DMS53 (cell line): Measurements from ENCODE around the gene RMDN3.
A peak's percentile ranks its signal among the peaks of the same experiment; 100 is the strongest.

Experiments
- DNase-seq: peaks from one replicate; lab custom pipeline; 2025; lab: John Stamatoyannopoulos, UW

Gene RMDN3, protein sequence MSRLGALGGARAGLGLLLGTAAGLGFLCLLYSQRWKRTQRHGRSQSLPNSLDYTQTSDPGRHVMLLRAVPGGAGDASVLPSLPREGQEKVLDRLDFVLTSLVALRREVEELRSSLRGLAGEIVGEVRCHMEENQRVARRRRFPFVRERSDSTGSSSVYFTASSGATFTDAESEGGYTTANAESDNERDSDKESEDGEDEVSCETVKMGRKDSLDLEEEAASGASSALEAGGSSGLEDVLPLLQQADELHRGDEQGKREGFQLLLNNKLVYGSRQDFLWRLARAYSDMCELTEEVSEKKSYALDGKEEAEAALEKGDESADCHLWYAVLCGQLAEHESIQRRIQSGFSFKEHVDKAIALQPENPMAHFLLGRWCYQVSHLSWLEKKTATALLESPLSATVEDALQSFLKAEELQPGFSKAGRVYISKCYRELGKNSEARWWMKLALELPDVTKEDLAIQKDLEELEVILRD

DNA sequence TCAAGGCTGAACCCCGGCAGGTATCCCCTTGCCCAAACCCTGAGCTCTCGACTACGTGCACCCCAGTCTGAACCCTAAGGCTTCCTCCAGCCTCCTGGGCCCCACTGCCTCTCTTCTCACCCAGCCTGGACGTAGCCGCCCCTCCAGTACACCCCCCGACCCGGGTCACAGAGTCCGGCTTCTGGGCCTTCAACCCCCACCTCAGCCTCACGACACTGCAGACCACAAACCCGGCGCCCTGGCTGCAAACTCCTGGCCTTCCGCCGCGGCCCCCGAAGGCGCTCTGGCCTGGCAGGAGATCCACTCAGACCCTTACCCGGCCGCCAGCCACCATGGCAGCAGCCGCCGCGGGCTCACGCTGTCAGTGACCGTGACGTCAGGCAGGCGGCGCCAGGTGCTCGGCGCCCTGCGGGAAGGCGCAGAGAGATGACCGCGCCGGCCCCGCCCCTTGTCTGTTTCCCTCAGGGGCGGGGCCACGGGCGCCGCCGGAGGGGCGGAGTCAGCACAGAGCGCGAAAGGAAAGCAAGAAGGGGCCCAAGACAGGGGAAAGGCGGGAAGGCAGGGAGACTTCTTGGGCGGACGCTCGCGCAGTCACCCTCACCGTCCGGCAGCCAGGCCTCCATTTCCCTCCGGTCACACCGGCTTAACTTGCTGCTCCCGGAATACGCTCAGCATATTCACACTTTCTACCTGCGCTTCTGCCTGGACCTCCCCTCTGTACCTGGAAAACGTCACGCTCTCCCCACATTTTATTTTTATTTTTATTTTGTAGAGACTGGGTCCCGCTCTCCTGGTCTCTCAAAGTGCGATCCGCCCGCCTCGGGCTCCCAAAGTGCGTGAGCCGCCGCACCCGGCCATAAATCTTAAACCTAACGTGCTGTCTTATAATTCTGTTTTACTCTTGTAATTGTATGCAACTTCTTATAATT is at the start of gene RMDN3:
Gene RMDN3, minus strand, starts transcription at position 372 of the 929 bp plus-strand sequence. CDS start 471 bp downstream, outside the sequence.
- peak; percentile 95 for DNase-seq

DNA sequence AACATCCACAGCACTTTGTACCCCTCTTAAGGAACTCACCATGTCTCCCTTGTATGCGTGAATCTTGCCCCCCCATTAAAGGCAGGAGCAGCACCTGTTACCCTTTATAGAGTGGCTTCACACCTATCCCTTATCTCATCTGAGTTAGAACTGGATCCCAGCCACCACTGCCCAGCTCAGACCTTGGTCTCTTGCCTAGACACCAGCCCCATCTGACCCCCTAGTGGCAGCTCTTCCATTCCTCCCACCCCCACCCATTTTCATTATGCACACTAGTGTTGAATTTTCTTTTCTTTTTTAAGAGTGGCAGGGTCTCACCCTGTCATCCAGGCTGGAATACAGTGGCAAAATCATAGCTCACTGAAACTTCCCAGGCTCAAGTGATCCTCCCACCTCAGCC is 48.6 kb upstream of the RMDN3 start:
- DNase-seq, result no peak

DNA sequence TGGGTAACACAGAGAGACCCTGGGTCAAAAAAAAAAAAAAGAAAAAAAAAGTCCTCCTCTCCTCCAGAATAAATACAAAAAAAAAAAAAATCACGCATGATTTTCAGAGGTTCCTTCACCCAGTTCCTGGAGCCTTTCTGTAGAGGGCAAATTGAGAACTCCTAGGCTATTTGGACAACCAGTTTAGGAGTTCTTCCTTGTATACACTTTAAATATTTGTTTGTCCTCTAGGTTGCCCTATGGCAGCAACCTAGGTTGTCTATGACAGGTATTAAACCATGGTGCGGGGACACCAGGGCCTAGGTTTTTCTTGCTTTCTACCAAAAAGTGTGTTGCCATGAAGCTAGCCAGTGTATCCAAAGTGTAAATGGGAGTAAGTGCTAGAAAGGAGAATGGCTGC is 48.0 kb upstream of the RMDN3 start:
- no peak for DNase-seq

DNA sequence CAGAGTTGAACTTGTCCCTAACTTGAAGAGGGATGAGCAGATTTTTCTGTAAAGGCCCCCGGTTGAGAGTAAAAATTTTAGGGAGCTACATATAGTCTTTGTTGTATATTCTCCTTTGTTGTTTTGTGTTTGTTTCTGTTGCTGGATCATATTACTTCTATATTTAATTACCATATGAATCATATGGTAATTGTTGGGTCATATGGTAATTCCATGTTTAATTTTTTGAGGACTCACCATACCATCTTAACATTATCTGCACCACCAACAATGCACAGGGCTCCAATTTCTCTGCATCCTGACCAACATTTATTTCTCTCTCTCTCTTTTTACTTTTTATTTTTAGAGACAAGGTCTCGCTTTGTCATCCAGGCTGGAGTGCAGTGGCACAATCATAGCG is 44.5 kb upstream of the RMDN3 start:
- no peak for DNase-seq

DNA sequence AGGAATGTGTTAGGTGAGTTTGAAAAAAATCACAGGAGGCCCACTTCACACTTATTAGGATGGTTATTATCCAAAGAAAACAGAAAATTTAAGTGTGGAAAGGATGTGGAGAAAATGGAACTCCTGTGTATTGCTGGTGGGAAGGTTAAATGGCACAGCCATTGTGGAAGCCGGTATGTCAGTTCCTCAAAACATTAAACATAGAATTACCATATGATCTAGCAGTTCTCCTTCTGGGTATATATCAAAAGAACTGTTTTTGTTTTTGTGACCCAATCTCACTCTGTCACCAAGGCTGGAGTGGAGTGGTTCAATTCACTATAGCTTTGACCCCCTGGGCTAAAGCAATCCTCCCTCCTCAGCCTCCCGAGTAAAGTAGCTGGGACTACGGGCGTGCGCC is 41.5 kb upstream of the RMDN3 start:
- DNase-seq, result no peak

DNA sequence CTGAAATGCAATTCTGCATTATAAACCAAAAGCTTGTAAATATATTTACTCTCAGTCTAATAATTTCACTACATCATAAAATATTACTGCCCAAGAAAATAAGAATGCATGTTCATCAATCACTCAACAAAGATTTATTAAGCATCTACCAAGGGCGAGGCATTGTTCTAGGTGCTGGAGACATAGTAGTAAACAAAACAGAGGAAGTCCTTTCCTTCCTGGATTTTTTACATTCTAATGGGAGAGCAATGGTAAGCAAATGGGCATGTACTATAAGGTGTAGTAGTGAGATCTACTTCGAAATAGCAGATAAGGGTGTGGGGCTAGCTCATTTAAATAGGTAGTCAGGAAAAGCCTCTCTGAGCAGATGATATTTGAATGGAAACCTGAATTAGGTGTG is 41.0 kb upstream of the RMDN3 start:
- DNase-seq, result no peak

DNA sequence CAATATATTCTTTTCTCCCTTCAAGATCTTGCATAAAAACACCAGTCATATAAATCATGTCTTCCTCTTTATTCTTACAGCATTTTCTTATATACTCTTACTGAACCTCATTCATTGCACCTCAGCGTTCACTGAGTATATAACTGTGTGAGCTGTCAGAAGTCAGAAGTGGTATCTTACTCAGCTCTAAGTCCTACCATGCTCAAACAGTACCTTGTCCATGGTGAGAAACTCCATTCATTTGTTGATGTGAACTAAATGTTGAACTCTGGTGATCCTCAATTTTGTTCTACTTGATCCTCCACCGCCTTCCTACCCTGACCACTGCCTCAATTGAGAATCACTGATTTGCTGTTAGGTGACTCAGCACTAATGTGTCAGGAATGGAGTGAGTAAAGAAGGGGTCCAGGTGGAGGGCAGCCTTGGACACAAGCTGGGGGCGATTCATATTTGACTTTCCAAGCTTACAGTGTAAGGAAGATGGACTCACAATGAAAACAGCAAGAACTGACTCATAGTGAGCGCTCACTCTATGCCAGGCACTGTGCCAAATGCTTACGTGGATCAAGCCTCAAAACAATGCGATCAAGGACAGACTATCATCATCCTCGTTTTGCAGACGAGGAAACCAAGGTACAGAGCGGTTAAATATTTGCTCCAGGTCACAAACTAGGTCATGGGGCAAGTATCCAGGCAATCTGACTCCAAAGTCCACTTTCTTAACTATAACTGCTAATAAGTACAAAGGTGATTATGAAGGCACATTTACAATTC is 38.3 kb upstream of the RMDN3 start:
- DNase-seq, result peak; percentile 90

DNA sequence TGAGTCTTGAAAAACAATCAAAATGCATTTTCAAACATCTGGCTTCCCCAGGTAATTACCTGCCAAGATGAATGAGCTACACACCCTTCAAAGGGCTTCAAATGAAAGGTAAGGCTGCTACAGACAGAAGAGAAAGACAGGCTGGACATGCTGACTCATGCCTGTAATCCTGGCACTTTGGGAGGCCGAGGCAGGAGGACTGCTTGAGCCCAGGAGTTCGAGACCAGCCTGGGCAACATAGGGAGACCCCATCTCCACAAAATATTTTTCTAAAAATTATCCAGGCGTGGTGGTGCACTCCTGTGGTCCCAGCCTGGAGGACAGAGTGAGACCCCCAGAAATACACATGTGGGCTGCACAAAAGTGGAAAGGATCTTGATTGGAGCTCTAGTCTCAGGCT is 37.3 kb upstream of the RMDN3 start:
- DNase-seq, result peak; percentile 19

DNA sequence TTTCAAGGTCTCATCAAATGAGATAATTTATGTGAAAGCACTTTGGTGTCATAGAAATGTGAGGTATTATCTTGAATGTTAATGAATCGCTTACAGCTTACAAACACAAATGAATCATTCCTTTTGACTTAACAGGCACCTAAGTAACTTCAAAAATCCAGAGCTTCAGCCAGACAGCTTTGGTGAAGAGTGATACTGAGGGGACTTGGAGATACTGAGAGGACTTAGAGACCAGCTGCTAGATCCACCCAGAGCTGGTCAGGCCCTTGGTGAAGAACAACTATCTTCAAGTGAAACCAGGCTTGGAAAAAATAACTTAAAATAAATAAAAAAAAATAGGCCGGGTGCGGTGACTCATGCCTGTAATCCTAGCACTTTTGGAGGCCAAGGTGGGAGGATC is 35.7 kb upstream of the RMDN3 start:
- peak; percentile 56 for DNase-seq

DNA sequence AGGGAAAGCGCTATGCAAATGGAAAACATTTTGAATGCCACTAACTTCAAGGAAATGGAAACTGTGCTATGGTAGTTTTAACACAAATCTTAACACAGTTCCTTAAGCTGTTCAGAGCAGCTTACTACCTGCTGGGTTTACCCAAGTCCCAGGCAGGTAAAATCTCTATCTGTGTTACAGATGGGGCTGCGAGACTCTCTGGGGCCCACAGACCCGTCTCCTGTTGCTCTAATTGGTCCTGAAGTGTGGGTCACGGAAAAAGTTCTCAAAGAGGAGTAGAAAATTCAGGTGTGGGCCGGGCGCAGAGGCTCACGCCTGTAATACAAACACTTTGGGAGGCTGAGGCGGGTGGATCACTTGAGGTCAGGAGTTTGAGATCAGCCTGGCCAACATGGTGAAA is 34.9 kb upstream of the RMDN3 start:
- DNase-seq, result no peak

DNA sequence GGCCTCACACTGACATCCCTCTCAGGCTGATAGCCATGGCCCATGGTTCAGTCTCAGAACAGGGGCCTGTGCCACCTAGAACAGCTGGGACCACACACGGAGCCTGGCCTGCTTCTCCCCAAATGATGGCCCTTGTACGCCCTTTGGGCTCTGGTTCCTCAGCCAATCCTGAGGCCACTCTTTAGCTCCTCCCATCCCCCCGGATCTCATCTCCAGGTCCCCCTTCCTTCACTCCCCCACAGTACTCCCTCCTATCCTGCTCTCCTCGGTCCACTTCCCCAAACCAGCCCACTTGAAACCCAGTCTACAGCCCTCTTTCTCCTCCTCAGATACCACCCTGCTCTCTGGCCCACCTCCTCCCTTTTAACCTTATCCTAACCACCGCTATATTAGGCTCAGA is 34.1 kb upstream of the RMDN3 start:
- no peak for DNase-seq

DNA sequence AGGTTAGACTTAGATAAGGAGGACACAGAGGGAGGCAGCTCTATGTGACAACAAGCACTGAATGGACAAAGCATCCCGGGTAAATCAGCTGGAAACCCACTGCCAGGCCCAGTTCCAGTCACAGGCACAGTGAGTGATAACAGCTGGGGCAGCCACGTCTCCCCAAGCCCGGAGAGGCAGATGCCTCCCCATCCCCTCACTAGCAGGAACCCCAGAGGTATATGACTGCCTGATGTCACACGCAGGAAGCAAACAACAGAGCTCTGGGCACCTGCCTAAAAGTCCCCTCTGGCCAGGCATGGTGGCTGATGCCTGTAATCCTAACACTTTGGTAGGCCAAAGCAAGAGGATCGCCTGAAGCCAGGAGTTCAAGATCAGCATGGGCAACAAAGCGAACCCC is 32.9 kb upstream of the RMDN3 start:
- peak; percentile 83 for DNase-seq

DNA sequence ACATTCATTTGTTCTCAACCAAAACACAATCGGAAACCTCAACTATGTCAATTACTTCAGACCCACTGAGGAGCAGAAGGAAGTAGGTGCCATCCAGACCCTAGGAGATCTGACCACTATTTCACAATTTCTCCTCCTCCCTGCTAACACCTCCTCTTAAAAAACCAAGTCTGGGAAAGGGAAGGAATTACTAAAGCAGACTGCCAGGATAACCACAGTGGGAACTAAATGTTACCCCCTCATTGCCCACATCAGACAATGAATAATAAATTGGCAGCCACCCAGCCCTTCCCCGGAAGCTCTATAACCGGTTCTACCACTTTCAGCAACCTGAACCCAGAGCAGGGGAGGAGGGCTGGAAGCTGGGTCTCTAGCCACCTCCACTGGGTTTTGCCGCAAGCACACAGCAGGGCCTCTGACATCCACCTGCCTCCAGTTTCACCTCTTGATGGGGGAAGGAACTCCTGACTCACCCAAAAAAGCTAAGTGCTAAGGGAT is 32.3 kb upstream of the RMDN3 start:
- peak; percentile 97 for DNase-seq

DNA sequence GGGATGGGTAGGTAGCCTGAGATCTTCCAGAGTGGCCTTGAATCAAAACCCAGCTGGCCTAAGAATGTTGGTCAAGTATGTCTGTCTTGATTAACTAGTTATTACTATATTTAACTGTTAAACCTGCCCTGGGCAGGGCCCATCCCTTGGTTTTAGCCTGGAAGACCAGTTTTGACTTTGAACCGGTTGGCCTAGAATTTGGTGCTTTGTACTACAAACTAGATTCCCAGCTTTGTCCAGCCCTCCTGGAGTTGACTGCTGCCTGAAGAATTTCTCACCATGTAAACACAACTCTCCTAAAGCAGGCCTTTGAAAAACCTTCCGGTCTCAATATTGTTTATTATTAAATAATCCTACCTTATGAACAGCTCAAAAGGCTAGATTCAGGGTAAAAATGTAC is 30.8 kb upstream of the RMDN3 start:
- DNase-seq, result peak; percentile 23

DNA sequence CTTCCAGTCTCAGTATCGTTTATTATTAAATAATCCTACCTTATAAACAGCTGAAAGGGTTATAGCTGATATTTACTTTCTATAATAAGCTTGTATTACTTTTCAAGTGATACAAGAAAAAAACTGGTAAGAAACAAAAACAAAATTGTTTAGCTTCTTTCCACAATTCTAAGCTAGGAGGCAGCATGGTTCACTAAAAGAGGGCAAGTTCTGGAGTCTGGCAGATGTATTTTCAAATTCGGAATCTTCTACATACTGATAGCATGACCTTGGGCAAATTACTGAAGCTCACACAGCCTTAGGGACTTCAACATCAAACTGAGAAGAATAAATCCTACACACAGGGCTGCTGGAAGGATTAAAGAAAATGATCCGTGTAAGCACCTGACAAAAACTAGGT is 30.1 kb upstream of the RMDN3 start:
- DNase-seq, result peak; percentile 16

DNA sequence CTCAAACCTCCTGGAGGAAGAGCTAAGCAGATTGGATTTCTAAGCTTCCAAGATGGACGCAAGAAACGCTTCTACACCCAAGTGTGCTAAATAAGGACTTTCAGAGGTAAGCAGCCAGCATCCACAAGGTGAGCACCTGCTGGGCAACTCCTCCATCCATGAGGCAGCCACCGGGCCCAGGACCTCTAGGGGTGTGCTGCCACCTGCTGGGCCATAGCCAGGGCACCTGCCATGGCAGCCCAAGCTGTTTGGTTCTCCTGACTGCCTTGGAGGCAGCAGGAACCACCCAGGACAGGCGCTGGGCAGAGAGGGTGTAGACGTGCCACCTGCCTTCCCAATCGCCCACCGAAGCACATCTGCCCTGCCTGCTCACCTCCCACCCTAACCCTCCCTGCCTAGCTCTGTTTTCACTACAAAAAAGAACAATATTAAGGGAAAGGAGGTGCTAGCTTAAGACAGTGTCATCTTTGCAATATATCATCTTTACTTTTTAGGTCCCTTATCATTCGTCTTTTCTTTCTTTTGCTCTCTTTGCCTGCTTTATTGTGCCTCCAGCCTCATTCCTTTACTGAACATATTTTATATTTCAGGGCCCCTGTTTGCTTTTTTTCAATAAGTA is 27.7 kb upstream of the RMDN3 start:
- DNase-seq, result peak; percentile 92

DNA sequence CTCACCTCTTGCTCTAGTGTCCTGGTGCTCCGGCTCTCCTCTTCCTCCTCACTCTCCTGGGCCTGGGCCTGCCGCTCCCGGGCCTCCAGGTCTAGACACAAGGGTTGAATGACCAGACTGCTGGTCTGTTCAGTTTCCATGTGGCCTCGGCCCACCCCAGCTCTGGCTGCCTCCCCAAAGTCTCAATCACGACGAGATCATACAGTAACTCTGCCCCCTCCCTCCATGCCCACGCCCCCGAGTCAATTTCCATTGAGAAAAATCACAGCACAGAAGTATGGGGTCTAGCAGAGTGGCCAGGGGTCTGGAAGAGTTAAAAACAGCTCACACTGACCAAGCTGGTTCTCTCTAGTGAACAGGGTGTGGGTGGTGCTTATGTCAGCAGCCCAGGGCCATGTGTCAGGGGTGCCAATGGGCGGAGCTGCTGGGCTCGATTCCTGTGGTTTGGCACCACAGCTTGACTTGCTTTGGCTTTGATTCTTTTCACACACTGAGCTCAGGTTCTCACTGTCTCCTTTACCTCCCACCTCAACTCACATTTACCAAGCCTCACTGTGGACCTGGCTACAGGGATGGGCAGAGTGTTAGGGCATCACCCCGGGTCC is 21.6 kb upstream of the RMDN3 start:
- DNase-seq, result no peak

DNA sequence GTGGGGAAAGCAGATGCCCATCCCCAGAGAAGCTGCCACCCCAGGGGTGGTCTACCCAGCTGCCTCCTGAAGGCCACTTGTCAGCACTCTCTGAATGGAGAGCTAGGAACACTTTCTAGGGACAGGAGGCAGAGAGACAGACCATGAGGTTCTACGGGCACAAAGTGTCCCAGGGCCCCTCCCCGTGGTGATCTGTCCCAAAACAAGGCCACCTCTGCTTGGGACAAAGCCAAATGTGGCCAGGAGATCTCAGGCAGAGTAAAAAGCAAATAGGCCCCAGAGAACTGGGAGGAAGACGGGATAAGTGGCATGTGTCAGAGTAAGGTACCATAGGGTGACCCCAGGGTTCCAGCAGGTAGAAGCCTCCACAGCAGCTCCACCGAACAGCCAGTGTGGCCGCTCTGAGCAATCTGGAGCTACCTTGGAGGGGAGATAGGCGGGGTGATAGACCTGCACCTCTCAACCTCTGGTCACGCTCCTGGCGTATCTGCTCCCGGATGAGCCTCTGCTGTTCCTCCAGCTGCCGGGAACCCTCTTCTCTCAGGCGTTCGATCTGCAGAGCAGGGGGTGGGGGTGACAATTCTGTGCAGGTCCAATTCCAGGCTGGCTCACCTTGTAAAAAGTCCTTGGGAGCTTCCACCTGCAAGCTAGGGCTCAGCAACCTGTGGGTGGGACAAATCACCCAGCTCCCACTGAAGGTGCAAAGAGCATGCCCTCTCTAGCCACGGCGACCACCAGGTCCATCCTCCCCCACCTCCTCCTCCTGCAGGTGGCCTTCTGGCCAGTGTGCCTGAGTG is 20.9 kb upstream of the RMDN3 start:
- no peak for DNase-seq

DNA sequence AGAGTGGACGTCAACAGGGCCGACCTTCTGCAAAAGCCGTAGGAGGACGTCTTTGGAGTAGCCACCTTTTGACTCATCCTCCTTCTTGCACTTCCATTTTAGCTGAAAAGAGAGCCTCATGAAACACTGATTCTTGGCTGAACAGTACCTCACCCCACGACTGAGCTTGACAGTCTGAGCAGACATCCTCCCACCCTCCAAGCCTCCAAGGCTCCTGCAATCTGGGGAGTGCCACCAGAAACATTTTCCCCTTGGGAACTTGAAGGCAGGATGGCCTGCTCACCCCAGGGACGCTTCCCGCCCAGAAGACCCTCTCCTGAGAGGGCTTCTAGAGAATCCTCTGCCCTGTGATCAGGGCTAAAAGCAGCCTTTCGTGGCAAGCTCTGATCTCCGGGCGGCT is 20.0 kb upstream of the RMDN3 start:
- no peak for DNase-seq

DNA sequence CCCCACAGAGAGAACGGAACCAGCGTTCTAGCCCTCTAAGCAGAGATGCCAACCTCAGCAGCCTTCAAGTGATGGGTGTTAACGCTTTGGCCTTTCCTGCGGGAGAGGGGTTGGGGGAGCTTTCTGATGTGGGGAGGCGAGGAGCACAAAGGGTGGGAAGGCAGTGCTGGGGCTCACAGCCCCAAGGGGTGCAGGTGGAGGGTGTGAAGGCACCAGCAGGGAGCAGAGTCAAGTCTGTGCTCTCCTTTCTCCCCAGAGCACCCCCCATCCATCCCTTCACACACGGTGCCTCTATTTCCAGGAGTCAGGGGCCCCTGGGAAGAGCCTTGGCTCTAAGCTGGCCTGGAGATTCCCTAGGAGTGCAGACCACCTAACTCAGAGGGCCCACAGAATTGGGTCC is 18.8 kb upstream of the RMDN3 start:
- DNase-seq, result no peak
